GM12878 (cell line): ENCODE results near the gene CDC42SE1. TPM values are rescaled to one million over a fixed set of nuclear protein-coding genes. Genes with fewer than 3 reads are reported as not detected.

Experiments used
- ATAC-seq: fragments of 200-7000 bp; cut with Tn5 transposase; 3 replicates; pipeline ENCODE4 v1.9.1; 2020; ENCODE audit warnings: mild to moderate bottlenecking, moderate library complexity
- BruUV-seq: library from RNA; stranded (reverse); fragments of 400-500 nt; replicated peaks from 2 replicates; lab custom pipeline; 2021; lab: Mats Ljungman, UMichigan
- CTCF ChIA-PET: fragments of 300-600 bp; sonication (Branson Sonifier 250); formaldehyde crosslinking; extraction: SDS; loops from one replicate; lab custom pipeline; 2021; ENCODE audit warnings: inconsistent platforms; lab: Yijun Ruan, JAX
- POLR2A ChIA-PET: fragments of 350-600 bp; formaldehyde crosslinking; extraction: SDS; loops from one replicate; lab custom pipeline; 2021; ENCODE audit warnings: inconsistent platforms; lab: Charles Lee
- RAD21 ChIA-PET: fragments of 300-600 bp; sonication (Branson Sonifier 250); formaldehyde crosslinking; loops from one replicate; lab custom pipeline; 2023; ENCODE audit warnings: antibody characterized with exemption; ENCODE audit not compliant: unreplicated experiment; lab: Charles Lee
- SMC1A ChIA-PET: fragments of 300-600 bp; sonication (Branson Sonifier 250); formaldehyde crosslinking; loops from one replicate; lab custom pipeline; 2023; ENCODE audit not compliant: unreplicated experiment, uncharacterized antibody; lab: Charles Lee
- DNase-seq: peaks from one replicate; pipeline ENCODE4 v3.0.0-alpha.2; 2011; ENCODE audit warnings: low read depth, low spot score
- FAIRE-seq: peaks from 3 replicates; lab custom pipeline; 2011; peaks lifted over from hg19 to GRCh38; lab: Jason Lieb, UNC
- H2AFZ ChIP-seq: 2 replicates; pipeline ENCODE4 v1.6.0; 2011; ENCODE audit warnings: low read depth, low read length, control low read depth; ENCODE audit not compliant: control insufficient read depth
- H3K27ac ChIP-seq: 2 replicates; pipeline ENCODE4 v1.5.1; 2011; ENCODE audit warnings: control low read depth; ENCODE audit not compliant: control insufficient read depth, insufficient read depth
- H3K27me3 ChIP-seq, 2 experiments: replicated peaks in 1 of 2; 2 replicates each; pipeline versions ENCODE4 v1.6.0 to v1.6.1; 2011; ENCODE audit warnings: low read length in 1 of 2; ENCODE audit not compliant: control insufficient read depth in 2 of 2, insufficient read depth in 2 of 2
- H3K36me3 ChIP-seq, 2 experiments: 2 replicates each; pipeline ENCODE4 v1.5.1; 2011; ENCODE audit warnings: low read length in 1 of 2; ENCODE audit not compliant: control insufficient read depth in 2 of 2, insufficient read depth in 2 of 2
- H3K4me1 ChIP-seq: 2 replicates; pipeline ENCODE4 v1.6.1; 2011; ENCODE audit warnings: mild to moderate bottlenecking, low read length, moderate library complexity, mixed read lengths; ENCODE audit not compliant: control insufficient read depth, insufficient read depth
- H3K4me2 ChIP-seq: 2 replicates; pipeline ENCODE4 v1.6.0; 2011; ENCODE audit warnings: control low read depth; ENCODE audit not compliant: control insufficient read depth, insufficient read depth
- H3K4me3 ChIP-seq: fragments of 200-600 bp; sonication (generic); 2 replicates; pipeline ENCODE4 v1.5.1; 2016
- H3K79me2 ChIP-seq: 2 replicates; pipeline ENCODE4 v1.6.0; 2011; ENCODE audit warnings: low read length; ENCODE audit not compliant: control insufficient read depth, insufficient read depth
- H3K9ac ChIP-seq: 2 replicates; pipeline ENCODE4 v1.8.0; 2011; ENCODE audit warnings: low read length, control low read depth, mixed read lengths; ENCODE audit not compliant: control insufficient read depth, insufficient read depth
- H3K9me3 ChIP-seq: replicated peaks from 3 replicates; pipeline ENCODE4 v1.5.1; 2011; ENCODE audit warnings: mild to moderate bottlenecking, low read length; ENCODE audit not compliant: control insufficient read depth, insufficient read depth
- H4K20me1 ChIP-seq: 2 replicates; pipeline ENCODE4 v1.6.0; 2011; ENCODE audit not compliant: control insufficient read depth, insufficient read depth
- ATF2 ChIP-seq: IDR thresholded peaks from 2 replicates; pipeline ENCODE4 v1.6.1; 2012; ENCODE audit warnings: low read length, inconsistent platforms
- ATF7 ChIP-seq: fragments of 450-650 bp; IDR thresholded peaks from 2 replicates; pipeline ENCODE4 v1.6.1; 2016; ENCODE audit warnings: low read depth, mild to moderate bottlenecking
- POLR2AphosphoS5 ChIP-seq: IDR thresholded peaks from 2 replicates; pipeline ENCODE4 v1.6.1; 2011; ENCODE audit warnings: mild to moderate bottlenecking, low read length, inconsistent platforms
- TCF3 ChIP-seq: IDR thresholded peaks from 2 replicates; pipeline ENCODE4 v1.6.1; 2012; ENCODE audit warnings: low read depth, mild to moderate bottlenecking, low read length, borderline replicate concordance; ENCODE audit not compliant: insufficient read depth
- WGBS: methylation state at CpG from one replicate; pipeline ENCODE4 v1.1.6; 2016; ENCODE audit warnings: low lambda C conversion rate; ENCODE audit not compliant: insufficient replicate concordance, insufficient coverage; ENCODE audit errors: missing lambda C conversion rate; 5-methylcytosine and 5-hydroxymethylcytosine counted together
- in situ Hi-C: fragments of 300-500 bp; cut with MboI; formaldehyde crosslinking; loops from 9 replicates; pipeline ENCODE4 v1.14.3; 2018; ENCODE audit warnings: mixed read lengths
- intact Hi-C: fragments of 100-400 bp; cut with micrococcal nuclease; formaldehyde crosslinking; loops from one replicate; pipeline ENCODE4 v1.14.2; 2022; ENCODE audit not compliant: unreplicated experiment
- polyA plus RNA-seq, 11 experiments: library from polyadenylated mRNA; depleted of rRNA in 4 of 11; unstranded in 6 of 11; stranded (reverse) in 5 of 11; fragments of >200 nt; fragmentation: Nextera tagmentation in 4 of 11; fragmentation: Illumina TruSeq in 1 of 11; extraction: Ambion mirVana in 4 of 11; extraction: Trizol in 1 of 11; gene quantifications; 1 replicate in 1 of 11; 2 replicates in 10 of 11; pipeline versions ENCODE4 v1.2.1 to v1.2.3, GENCODE V29; 2011 to 2016; ENCODE audit warnings: inconsistent platforms in 2 of 11, missing spikeins in 2 of 11, low read depth in 1 of 11
- total RNA-seq, 4 experiments: library from RNA; depleted of rRNA in 3 of 4; stranded (reverse); fragments of >200 nt in 3 of 4; fragmentation: Illumina TruSeq in 1 of 4; extraction: Trizol in 1 of 4; gene quantifications; 2 replicates each; pipeline versions ENCODE4 v1.2.1 to v1.2.3, GENCODE V29; 2013 to 2021
- TF ChIP-seq, protein P1 (sequence below): IDR thresholded peaks from 2 replicates; pipeline ENCODE4 v1.6.1; 2012; ENCODE audit warnings: low read depth, low read length, improper control_type of control experiment
- TF ChIP-seq, protein P2 (sequence below): fragments of 450-650 bp; IDR thresholded peaks from 2 replicates; pipeline ENCODE4 v1.6.1; 2017; ENCODE audit warnings: mild to moderate bottlenecking

Gene CDC42SE1
- total and polyA plus RNA-seq, 10 of the 15 experiments (the other 5 are each of a cell fraction or from before 2014, with no cell fraction given): 35.7 to 112 (median 74.3) TPM

- Histone ChIP-seq H3K4me1 (no peaks in the 10 kb centered on the region), H4K20me1 (no peaks in the 10 kb centered on the region), H3K9me3 (no peaks in the 10 kb centered on the region), H3K27me3 (no peaks in the 10 kb centered on the region), H3K4me3 (no peak within 1 kb of the TSS), H2AFZ (no peak within 1 kb of the TSS), H3K9ac (no peak within 1 kb of the TSS), H3K4me2 (no peak within 1 kb of the TSS), H3K36me3 (peaks cover 2% of the 10 kb centered on the region in 2 experiments; a peak in 2 of 4 replicates), H3K27ac (no peak within 1 kb of the TSS), H3K79me2 (no peaks in the 10 kb centered on the region)
- 43% methylated on average over 2 of the region's 2 CpGs for WGBS
- ChIA-PET CTCF (interaction anchor here (2.2 kb wide), 1 partner anchor 11 kb away, joined by 11 read pairs; no protein-coding TSS in a partner anchor), RAD21 (no interaction called here), POLR2A (no interaction called here), SMC1A (no interaction called here)
- no peak for FAIRE-seq
- intact Hi-C loops (no loop called here), in situ Hi-C loops (no loop called here)
- no peak for ATAC-seq
- no peak for DNase-seq
- TF ChIP-seq POLR2AphosphoS5: no peak
- TF ChIP-seq, protein P1, sequence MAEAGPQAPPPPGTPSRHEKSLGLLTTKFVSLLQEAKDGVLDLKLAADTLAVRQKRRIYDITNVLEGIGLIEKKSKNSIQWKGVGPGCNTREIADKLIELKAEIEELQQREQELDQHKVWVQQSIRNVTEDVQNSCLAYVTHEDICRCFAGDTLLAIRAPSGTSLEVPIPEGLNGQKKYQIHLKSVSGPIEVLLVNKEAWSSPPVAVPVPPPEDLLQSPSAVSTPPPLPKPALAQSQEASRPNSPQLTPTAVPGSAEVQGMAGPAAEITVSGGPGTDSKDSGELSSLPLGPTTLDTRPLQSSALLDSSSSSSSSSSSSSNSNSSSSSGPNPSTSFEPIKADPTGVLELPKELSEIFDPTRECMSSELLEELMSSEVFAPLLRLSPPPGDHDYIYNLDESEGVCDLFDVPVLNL: no peak
- no peak for TF ChIP-seq ATF2
- no peak for TF ChIP-seq ATF7
- TF ChIP-seq, protein P2, sequence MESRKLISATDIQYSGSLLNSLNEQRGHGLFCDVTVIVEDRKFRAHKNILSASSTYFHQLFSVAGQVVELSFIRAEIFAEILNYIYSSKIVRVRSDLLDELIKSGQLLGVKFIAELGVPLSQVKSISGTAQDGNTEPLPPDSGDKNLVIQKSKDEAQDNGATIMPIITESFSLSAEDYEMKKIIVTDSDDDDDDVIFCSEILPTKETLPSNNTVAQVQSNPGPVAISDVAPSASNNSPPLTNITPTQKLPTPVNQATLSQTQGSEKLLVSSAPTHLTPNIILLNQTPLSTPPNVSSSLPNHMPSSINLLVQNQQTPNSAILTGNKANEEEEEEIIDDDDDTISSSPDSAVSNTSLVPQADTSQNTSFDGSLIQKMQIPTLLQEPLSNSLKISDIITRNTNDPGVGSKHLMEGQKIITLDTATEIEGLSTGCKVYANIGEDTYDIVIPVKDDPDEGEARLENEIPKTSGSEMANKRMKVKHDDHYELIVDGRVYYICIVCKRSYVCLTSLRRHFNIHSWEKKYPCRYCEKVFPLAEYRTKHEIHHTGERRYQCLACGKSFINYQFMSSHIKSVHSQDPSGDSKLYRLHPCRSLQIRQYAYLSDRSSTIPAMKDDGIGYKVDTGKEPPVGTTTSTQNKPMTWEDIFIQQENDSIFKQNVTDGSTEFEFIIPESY: no peak
- TF ChIP-seq TCF3: no peak
- BruUV-seq: no TSS peak
These were observed 23.1 kb downstream of the CDC42SE1 start, which contains the start of gene BNIPL for GRCh38 chr1:151036356-151036755. Gene BNIPL (plus strand): TSS chr1:151036586. CDS start chr1:151036726, 140 bp downstream.
